ENCODE results near the gene APEH. TPM values are rescaled to one million over a fixed set of nuclear protein-coding genes. Genes with fewer than 3 reads are reported as not detected.
"Not testable (repeated sequence)": the region's sequence is repeated elsewhere in the genome, so short reads cannot be mapped to it uniquely, and the experiment has no call there.

Gene APEH
- total and polyA plus RNA-seq, 8 donors = 26.1 to 57.3 (median 45.9) TPM

GRCh38 chr3:49686769-49687423 lies 12.7 kb downstream of the APEH start:
- DNase-seq (peak; percentile 78 to 91 (median 82)), ATAC-seq (peak; percentile 68 to 79 (median 74))
- intact Hi-C loops (cut with DNase I); H3K27me3 ChIP-seq; H3K9me3 ChIP-seq; FAIRE-seq: not testable (repeated sequence)
- WGBS, 2 donors = 12 to 14% methylated on average over 36 to 44 of the region's 44 CpGs
- H3K27ac ChIP-seq = peak overlapping the region in 2 of 4 donors; percentile 47 to 48
- peaks cover 0 to 12% (median 4%) of the 10 kb centered on the region in 3 donors for H3K4me1 ChIP-seq
- peaks cover 0 to 15% (median 4%) of the 10 kb centered on the region in 3 donors for H3K36me3 ChIP-seq
- H3K4me3 ChIP-seq = peak overlapping the region in 3 of 4 donors; percentile 3 to 45 (median 35)

- H3K4me3 ChIP-seq; FAIRE-seq; ATAC-seq; H3K9me3 ChIP-seq; H3K27me3 ChIP-seq; intact Hi-C loops (cut with DNase I); H3K27ac ChIP-seq: not testable (repeated sequence)
- WGBS, 2 donors = 93 to 95% methylated on average over 11 to 12 of the region's 12 CpGs
- peak in 1 of 6 donors; percentile 62 for DNase-seq
- Histone ChIP-seq H3K36me3 (peaks cover 0 to 12% (median 1%) of the 10 kb centered on the region in 3 donors), H3K4me1 (peaks cover 0 to 12% (median 4%) of the 10 kb centered on the region in 3 donors)
Measured at GRCh38 chr3:49687424-49687795, 13.3 kb downstream of the APEH start.

GRCh38 chr3:49688338-49689045 lies 14.3 kb downstream of the APEH start:
- 42 to 69% methylated on average over 6 to 7 of the region's 7 CpGs for WGBS, 2 donors
- H3K27me3 ChIP-seq; H3K9me3 ChIP-seq; intact Hi-C loops (cut with DNase I); ATAC-seq; H3K36me3 ChIP-seq; FAIRE-seq: not testable (repeated sequence)
- DNase-seq = peak in 2 of 6 donors; percentile 25 to 41
- peaks cover 0 to 12% (median 4%) of the 10 kb centered on the region in 3 donors for H3K4me1 ChIP-seq
- peak overlapping the region; percentile 59 to 79 (median 74) for H3K27ac ChIP-seq
- H3K4me3 ChIP-seq = peak overlapping the region; percentile 96 to 100 (median 98)

- no peaks in the 10 kb centered on the region for H3K9me3 ChIP-seq
- ATAC-seq = peak; percentile 69 to 87 (median 78)
- intact Hi-C loops (cut with DNase I) = no loop called here
- no peaks in the 10 kb centered on the region for H3K27me3 ChIP-seq
- 1 to 2% methylated on average over 46 to 66 of the region's 66 CpGs for WGBS, 2 donors
- TF ChIP-seq CTCF (IDR thresholded peaks at IDR 0.05) = no peak
- H3K4me3 ChIP-seq = peak within 1 kb of the TSS; percentile 96 to 100 (median 98)
- H3K4me1 ChIP-seq = peaks cover 0 to 12% (median 4%) of the 10 kb centered on the region in 3 donors
- no peaks in the 10 kb centered on the region for H3K36me3 ChIP-seq
- peak; percentile 84 to 97 (median 90) for DNase-seq
- peak within 1 kb of the TSS; percentile 59 to 79 (median 74) for H3K27ac ChIP-seq
- FAIRE-seq = no peak
Measured at GRCh38 chr3:49689046-49689907, 15.1 kb downstream of the APEH start, which contains the start of the genes MST1 and RNF123. MST1 (minus strand) TSS chr3:49689474; CDS start chr3:49688691, 783 bp downstream. RNF123 (plus strand) TSS chr3:49689557; CDS start chr3:49691166, 1,609 bp downstream.

- Histone ChIP-seq H3K4me1 (peaks cover 0 to 12% (median 4%) of the 10 kb centered on the region in 3 donors), H3K4me3 (peak overlapping the region; percentile 96 to 100 (median 98)), H3K27ac (peak overlapping the region in 3 of 4 donors; percentile 59 to 79 (median 75))
- peak in 1 of 6 donors; percentile 13 for DNase-seq
- ATAC-seq; intact Hi-C loops (cut with DNase I); H3K36me3 ChIP-seq; H3K27me3 ChIP-seq; H3K9me3 ChIP-seq; FAIRE-seq: not testable (repeated sequence)
- 4 to 5% methylated on average over 16 of the region's 16 CpGs for WGBS, 2 donors
Measured at GRCh38 chr3:49689908-49690624, 15.9 kb downstream of the APEH start.

- ATAC-seq; H3K36me3 ChIP-seq; intact Hi-C loops (cut with DNase I); H3K27ac ChIP-seq; FAIRE-seq; H3K4me3 ChIP-seq; H3K27me3 ChIP-seq; H3K9me3 ChIP-seq: not testable (repeated sequence)
- 61 to 67% methylated on average over 3 of the region's 3 CpGs for WGBS, 2 donors
- peaks cover 0 to 12% (median 4%) of the 10 kb centered on the region in 3 donors for H3K4me1 ChIP-seq
- peak in 2 of 6 donors; percentile 21 to 51 for DNase-seq
Measured at GRCh38 chr3:49690856-49691255, 16.7 kb downstream of the APEH start.

- FAIRE-seq; H3K36me3 ChIP-seq; H3K27ac ChIP-seq; ATAC-seq; H3K27me3 ChIP-seq; H3K4me3 ChIP-seq; H3K9me3 ChIP-seq; intact Hi-C loops (cut with DNase I): not testable (repeated sequence)
- H3K4me1 ChIP-seq = peaks cover 0 to 12% (median 4%) of the 10 kb centered on the region in 3 donors
- WGBS, 2 donors = 75 to 82% methylated on average over 3 of the region's 3 CpGs
- DNase-seq = peak in 2 of 6 donors; percentile 8 to 21
Measured at GRCh38 chr3:49691481-49691880, 17.3 kb downstream of the APEH start.

- H3K4me1 ChIP-seq; H3K27me3 ChIP-seq; H3K27ac ChIP-seq; H3K4me3 ChIP-seq; H3K9me3 ChIP-seq; ATAC-seq; H3K36me3 ChIP-seq; intact Hi-C loops (cut with DNase I); FAIRE-seq: not testable (repeated sequence)
- WGBS, 2 donors = 70% methylated on average over 6 of the region's 6 CpGs
- DNase-seq = peak in 2 of 6 donors; percentile 7 to 11
Measured at GRCh38 chr3:49694409-49695070, 20.4 kb downstream of the APEH start.

- H3K4me3 ChIP-seq; FAIRE-seq; H3K4me1 ChIP-seq; intact Hi-C loops (cut with DNase I); ATAC-seq; H3K27ac ChIP-seq; H3K36me3 ChIP-seq; H3K27me3 ChIP-seq; H3K9me3 ChIP-seq: not testable (repeated sequence)
- 87 to 91% methylated on average over 4 of the region's 4 CpGs for WGBS, 2 donors
- DNase-seq = peak in 1 of 6 donors; percentile 8
Measured at GRCh38 chr3:49695350-49696015, 21.3 kb downstream of the APEH start.
